ENCODE measurements around the gene REXO4. TPM values are rescaled to one million over a fixed set of nuclear protein-coding genes. Genes with fewer than 3 reads are reported as not detected.

Gene REXO4
- total RNA-seq, 1 donor from 2014 or later: 33.3 TPM

- CTCF ChIA-PET: interaction anchor here (1.3 kb wide), 1 partner anchor 185 kb away, joined by 3 read pairs; no protein-coding TSS in a partner anchor
- no peak for ATAC-seq (ENCODE audit: low read depth)
- intact Hi-C loops (cut with micrococcal nuclease): loop anchor here (10.0 kb wide), 2 partner anchors 654 to 764 kb away; partner anchors contain the start of genes BRD3OS and WDR5
- Mint-ChIP-seq H3K4me3 (peak overlapping the region; percentile 21), H3K27ac (peak overlapping the region; percentile 26), H3K27me3 (no peaks in the 10 kb centered on the region), H3K9me3 (no peaks in the 10 kb centered on the region), H3K4me1 (peaks cover 64% of the 10 kb centered on the region), H3K36me3 (ENCODE audit: low read depth) (peaks cover 55% of the 10 kb centered on the region)
- POLR2A ChIA-PET: interaction anchor here (0.6 to 1.6 kb wide), 5 partner anchors 14 to 1033 kb away, joined by 3 to 7 read pairs (median 4); partner anchors contain the start of genes MED22, RPL7A, SURF1 and SURF2
- no peak for TF ChIP-seq CTCF (IDR thresholded peaks at IDR 0.05)
- DNase-seq: no peak
Measured at GRCh38 chr9:133370685-133371084, 47.1 kb downstream of the REXO4 start.

DNA sequence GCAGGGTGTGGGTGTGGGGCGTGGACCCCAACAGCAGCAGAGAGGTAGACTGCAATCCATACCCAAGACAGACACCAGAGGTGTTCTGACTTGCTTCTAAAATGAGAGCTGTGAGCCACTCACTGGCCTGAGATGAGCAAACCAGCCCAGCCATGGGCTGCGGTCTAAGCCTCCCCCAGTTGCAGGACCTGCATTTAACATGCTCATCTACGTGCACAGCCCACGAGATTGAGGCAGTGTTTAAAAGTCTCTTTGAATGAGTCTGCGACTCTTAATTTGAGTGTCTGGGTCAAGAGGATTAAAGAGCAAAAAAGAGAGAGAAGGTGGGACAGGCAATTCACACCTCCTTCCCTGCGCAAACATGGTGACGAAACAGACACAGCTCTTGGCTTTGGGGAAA is 47.9 kb downstream of the REXO4 start:
- no peak for ATAC-seq (ENCODE audit: low read depth)
- no peak overlapping the region for H3K27ac Mint-ChIP-seq

DNA sequence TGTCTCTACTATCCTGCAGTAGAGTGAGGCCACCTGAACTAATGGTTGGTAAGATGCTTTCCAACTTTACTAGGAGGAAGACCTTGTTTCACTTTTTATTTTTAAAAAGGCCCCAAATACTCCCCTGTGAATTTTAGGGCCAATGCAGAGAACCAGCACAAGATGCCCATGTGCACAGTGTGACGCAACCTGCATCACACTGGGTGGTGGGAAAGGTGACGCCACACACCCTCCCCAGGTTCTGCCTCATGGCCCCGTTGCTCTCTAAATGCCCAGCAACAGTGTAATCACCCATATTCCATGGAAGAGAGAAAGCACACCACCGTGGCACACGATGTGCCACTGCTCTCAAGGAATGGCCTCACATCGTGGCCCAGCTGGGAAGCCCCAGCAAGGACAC is 48.4 kb downstream of the REXO4 start:
- POLR2A ChIA-PET: no interaction called here
- no peaks in the 10 kb centered on the region for H3K9me3 Mint-ChIP-seq
- CTCF ChIA-PET: no interaction called here
- ATAC-seq (ENCODE audit: low read depth): no peak
- peaks cover 63% of the 10 kb centered on the region for H3K36me3 Mint-ChIP-seq (ENCODE audit: low read depth)
- H3K27ac Mint-ChIP-seq: no peak overlapping the region
- TF ChIP-seq CTCF (IDR thresholded peaks at IDR 0.05): no peak
- no peaks in the 10 kb centered on the region for H3K27me3 Mint-ChIP-seq
- peaks cover 57% of the 10 kb centered on the region for H3K4me1 Mint-ChIP-seq
- DNase-seq: no peak
- intact Hi-C loops (cut with micrococcal nuclease): no loop called here
- no peak overlapping the region for H3K4me3 Mint-ChIP-seq

More for the DNA sequence above, 47.9 kb downstream of the REXO4 start:
- Mint-ChIP-seq H3K27me3 (no peaks in the 10 kb centered on the region), H3K4me3 (no peak overlapping the region), H3K36me3 (ENCODE audit: low read depth) (peaks cover 59% of the 10 kb centered on the region), H3K9me3 (no peaks in the 10 kb centered on the region), H3K4me1 (peaks cover 62% of the 10 kb centered on the region)
- ChIA-PET CTCF (no interaction called here), POLR2A (no interaction called here)
- intact Hi-C loops (cut with micrococcal nuclease): loop anchor here (10.0 kb wide), 2 partner anchors 655 to 765 kb away; partner anchors contain the start of genes BRD3OS and WDR5
- TF ChIP-seq CTCF (IDR thresholded peaks at IDR 0.05): no peak
- DNase-seq: no peak

DNA sequence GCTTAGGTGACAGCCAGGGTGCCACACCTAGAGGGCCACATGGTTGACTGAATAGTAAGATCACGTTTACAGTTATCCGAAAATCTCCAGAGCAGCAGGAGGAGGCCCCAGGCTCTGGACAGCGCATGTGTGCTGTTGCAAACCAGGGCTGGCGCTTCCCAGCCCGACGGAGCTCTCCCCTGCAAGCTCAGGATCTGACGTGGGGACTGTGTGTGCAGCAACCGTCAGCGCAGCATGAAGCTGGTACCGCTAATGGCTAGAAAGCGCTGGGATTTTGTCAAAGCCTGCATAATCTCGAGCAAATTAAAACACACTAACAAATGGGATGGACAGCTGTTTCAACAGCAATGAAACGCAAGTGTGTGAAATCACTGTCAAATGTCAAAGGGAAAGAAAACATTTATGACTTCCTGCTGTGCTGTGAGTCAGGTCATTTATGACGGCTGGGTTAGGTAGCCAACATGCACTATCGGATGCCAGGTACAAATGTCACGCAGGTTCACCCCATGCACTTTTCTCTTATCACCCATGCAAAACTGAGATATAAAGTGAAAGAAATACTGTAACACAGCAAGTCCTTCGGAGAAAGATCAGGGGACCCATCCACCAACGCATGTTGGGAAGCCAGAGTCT is 49.4 kb downstream of the REXO4 start:
- H3K9me3 Mint-ChIP-seq: no peaks in the 10 kb centered on the region
- H3K27me3 Mint-ChIP-seq: no peaks in the 10 kb centered on the region
- POLR2A ChIA-PET: no interaction called here
- TF ChIP-seq CTCF (IDR thresholded peaks at IDR 0.05): no peak
- no peak overlapping the region for H3K27ac Mint-ChIP-seq
- DNase-seq (no peak), ATAC-seq (ENCODE audit: low read depth) (no peak)
- peaks cover 49% of the 10 kb centered on the region for H3K4me1 Mint-ChIP-seq
- intact Hi-C loops (cut with micrococcal nuclease): no loop called here
- peaks cover 73% of the 10 kb centered on the region for H3K36me3 Mint-ChIP-seq (ENCODE audit: low read depth)
- no peak overlapping the region for H3K4me3 Mint-ChIP-seq
- CTCF ChIA-PET: no interaction called here

DNA sequence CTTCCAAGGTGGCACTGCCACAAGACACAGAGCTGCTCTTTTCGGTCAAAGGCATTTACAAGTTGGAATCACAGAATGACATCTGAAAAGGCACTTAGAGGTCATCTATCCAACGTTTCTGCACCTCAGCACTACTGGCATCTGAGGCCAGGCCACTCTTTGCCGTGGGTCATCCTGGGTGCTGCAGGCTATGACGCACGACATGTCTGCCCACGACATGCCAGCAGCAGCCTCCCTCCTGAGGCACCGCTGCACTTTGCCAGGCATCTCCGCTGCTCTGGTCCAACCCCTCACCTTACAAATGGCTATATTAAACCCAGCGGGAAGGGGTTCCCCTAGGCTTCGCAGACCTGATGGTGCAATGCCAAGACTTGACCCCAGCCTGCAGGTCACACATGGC is 50.0 kb downstream of the REXO4 start:
- H3K27me3 Mint-ChIP-seq: no peaks in the 10 kb centered on the region
- peaks cover 46% of the 10 kb centered on the region for H3K4me1 Mint-ChIP-seq
- ATAC-seq (ENCODE audit: low read depth) (no peak), DNase-seq (no peak)
- no peak for TF ChIP-seq CTCF (IDR thresholded peaks at IDR 0.05)
- no peaks in the 10 kb centered on the region for H3K9me3 Mint-ChIP-seq
- H3K36me3 Mint-ChIP-seq (ENCODE audit: low read depth): peaks cover 75% of the 10 kb centered on the region
- intact Hi-C loops (cut with micrococcal nuclease): no loop called here
- no peak overlapping the region for H3K27ac Mint-ChIP-seq
- no peak overlapping the region for H3K4me3 Mint-ChIP-seq
- ChIA-PET CTCF (no interaction called here), POLR2A (no interaction called here)

Measured in activated B cell treated with CpG ODN at 0.5 μM for 24 hours (primary cell).